T-helper 1 cell (primary cell): ENCODE measurements around the gene EPHB1.
"Not testable (repeated sequence)": the region's sequence is repeated elsewhere in the genome, so short reads cannot be mapped to it uniquely, and the experiment has no call there.

Experiments used
- DNase-seq, 5 donors: peaks; one replicate each; pipeline ENCODE4 v3.0.0-alpha.2; 2012 to 2020

EPHB1 gene

GRCh38 chr3:135009014-135009413, 214.0 kb downstream of the EPHB1 start:
- no peak for DNase-seq

GRCh38 chr3:135012101-135012500, 217.0 kb downstream of the EPHB1 start:
- DNase-seq: no peak

- no peak for DNase-seq
These were observed 218.1 kb downstream of the EPHB1 start for GRCh38 chr3:135013206-135013605.

- no peak for DNase-seq
These were observed 219.5 kb downstream of the EPHB1 start for GRCh38 chr3:135014566-135014965.

GRCh38 chr3:135017003-135017893, 222.2 kb downstream of the EPHB1 start:
- DNase-seq: no peak

- no peak for DNase-seq
These were observed 223.3 kb downstream of the EPHB1 start for GRCh38 chr3:135018149-135018923.

- no peak for DNase-seq
These were observed 225.1 kb downstream of the EPHB1 start for GRCh38 chr3:135020181-135020580.

- no peak for DNase-seq
These were observed 229.1 kb downstream of the EPHB1 start for GRCh38 chr3:135023996-135024658.

GRCh38 chr3:135030768-135031615, 235.9 kb downstream of the EPHB1 start:
- DNase-seq: not testable (repeated sequence)

- no peak for DNase-seq
These were observed 238.7 kb downstream of the EPHB1 start for GRCh38 chr3:135033737-135034136.

- DNase-seq: no peak
These were observed 239.3 kb downstream of the EPHB1 start for GRCh38 chr3:135034291-135034768.

- DNase-seq: no peak
These were observed 239.9 kb downstream of the EPHB1 start for GRCh38 chr3:135034891-135035440.

GRCh38 chr3:135038186-135038585, 243.1 kb downstream of the EPHB1 start:
- DNase-seq: no peak

- not testable (repeated sequence) for DNase-seq
These were observed 244.5 kb downstream of the EPHB1 start for GRCh38 chr3:135039536-135039935.

- no peak for DNase-seq
These were observed 245.5 kb downstream of the EPHB1 start for GRCh38 chr3:135040321-135041240.

GRCh38 chr3:135041601-135042000, 246.5 kb downstream of the EPHB1 start:
- DNase-seq: no peak

GRCh38 chr3:135047061-135047460, 252.0 kb downstream of the EPHB1 start:
- no peak for DNase-seq

- no peak for DNase-seq
These were observed 255.5 kb downstream of the EPHB1 start for GRCh38 chr3:135050536-135050935.

GRCh38 chr3:135051409-135051973, 256.4 kb downstream of the EPHB1 start:
- no peak for DNase-seq

GRCh38 chr3:135055449-135055848, 260.4 kb downstream of the EPHB1 start:
- no peak for DNase-seq
